NB4 (cell line): Measurements from ENCODE around the gene TMEM225B.

Experiments used
- CTCF ChIP-seq: IDR thresholded peaks from one replicate; pipeline ENCODE4 v1.5.1; 2012; ENCODE audit warnings: low read depth, low read length
- MAX ChIP-seq: IDR thresholded peaks from 2 replicates; pipeline ENCODE4 v1.6.1; 2011; ENCODE audit warnings: low read depth, low read length
- POLR2A ChIP-seq: IDR thresholded peaks from 2 replicates; pipeline ENCODE4 v1.6.1; 2011; ENCODE audit warnings: mild to moderate bottlenecking; ENCODE audit not compliant: insufficient read length; ENCODE audit errors: extremely low read depth

DNA sequence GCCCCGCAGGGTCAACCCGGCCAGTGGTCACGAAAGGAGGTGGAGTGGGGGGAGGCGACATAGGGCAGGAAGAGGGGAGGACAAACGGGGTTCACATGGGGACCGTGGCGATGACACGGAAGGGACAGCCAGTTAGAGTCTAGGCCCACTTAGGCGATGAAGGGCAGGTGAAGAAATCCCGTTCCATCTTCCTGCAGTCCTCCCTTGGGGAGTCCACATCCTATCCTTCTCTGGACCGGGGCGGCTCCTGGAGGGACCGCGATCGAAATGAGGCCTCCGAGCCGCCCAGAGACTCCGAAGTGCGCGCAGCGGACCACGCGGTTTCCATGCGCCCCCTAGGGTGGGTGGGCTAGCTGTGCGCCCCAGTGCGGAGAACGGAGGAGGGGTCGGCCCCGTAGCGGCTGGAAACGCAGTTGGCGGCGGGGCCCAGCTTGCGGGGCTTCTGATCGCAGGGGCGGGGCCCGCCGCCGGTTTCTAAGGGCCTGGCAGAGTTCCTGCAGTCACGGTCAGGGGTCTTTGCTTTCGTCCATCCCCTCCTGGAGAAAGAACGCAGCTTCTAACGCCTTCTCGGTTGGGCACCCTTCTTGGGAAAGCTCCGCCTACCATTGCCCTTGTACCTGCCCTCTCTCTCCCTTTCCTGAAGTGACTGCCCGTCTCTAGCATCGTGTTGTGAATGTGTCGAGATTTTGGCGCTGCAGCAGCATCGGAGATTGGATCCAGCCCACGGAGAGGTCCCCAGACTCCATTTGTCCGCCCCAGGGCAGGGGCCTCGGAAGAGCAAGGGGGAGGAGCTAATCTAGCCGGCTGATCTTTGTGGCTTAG lies 17.9 kb upstream of the TMEM225B start:
- TF ChIP-seq CTCF = no peak
- no peak for TF ChIP-seq POLR2A
- no peak for TF ChIP-seq MAX
